Dermis microvascular lymphatic vessel endothelial cell (primary cell): Measurements from ENCODE around the gene CT47C1. TPM values are rescaled to one million over a fixed set of nuclear protein-coding genes. Genes with fewer than 3 reads are reported as not detected.
"Not testable (repeated sequence)": the region's sequence is repeated elsewhere in the genome, so short reads cannot be mapped to it uniquely, and the experiment has no call there.

Source experiments
- DNase-seq, 2 donors: peaks; one replicate each; pipeline versions ENCODE4 v3.0.0 to v3.0.0-alpha.2; 2010; ENCODE audit warnings: low read depth in 2 of 2
- total RNA-seq: library from RNA; depleted of rRNA; stranded (reverse); fragments of >200 nt; gene quantifications from 2 replicates; pipeline ENCODE4 v1.2.1, GENCODE V29; 2014

CT47C1 gene
- not detected in 2 replicates for total RNA-seq

DNA sequence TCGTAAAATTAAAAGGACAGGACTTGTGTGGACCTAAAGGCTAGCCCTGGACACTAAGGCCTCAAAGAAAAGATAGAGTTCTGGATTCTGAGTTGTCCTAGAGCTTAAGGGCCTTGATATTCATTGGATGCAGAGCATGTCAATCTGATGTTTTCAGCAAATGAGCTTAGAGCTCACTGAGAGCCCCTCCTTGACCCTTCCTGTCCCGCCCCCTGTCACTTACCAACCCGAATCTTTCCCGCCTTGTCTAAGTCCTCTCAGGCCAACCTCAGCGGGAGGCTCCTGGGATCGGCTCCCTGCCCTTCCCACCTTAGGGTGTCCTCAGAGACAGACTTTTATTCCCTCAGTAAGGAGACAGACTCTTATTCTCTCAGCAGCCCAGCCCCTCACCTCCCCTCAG, at the start of gene CT47C1:
Gene CT47C1 (plus strand): TSS at position 250 of the 400 bp plus-strand sequence. CDS start 233 bp downstream, outside the sequence.
- no peak for DNase-seq

DNA sequence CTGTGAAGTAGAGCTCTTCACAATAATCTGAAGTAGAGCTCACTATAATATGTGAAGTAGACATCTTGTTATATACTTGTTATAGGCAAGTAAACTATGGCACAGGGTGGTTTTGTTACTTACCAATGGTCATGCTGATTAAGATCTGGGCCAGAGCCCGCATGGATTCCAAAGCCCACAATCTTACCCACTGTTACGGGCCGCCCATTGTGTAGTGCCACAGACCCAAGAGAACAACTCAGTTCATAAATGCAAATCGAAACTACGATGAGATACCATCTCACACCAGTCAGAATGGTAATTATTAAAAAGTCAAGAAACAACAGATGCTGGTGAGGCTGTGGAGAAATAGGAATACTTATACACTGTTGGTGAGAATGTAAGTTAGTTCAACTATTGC, 46.9 kb upstream of the CT47C1 start:
- no peak for DNase-seq

DNA sequence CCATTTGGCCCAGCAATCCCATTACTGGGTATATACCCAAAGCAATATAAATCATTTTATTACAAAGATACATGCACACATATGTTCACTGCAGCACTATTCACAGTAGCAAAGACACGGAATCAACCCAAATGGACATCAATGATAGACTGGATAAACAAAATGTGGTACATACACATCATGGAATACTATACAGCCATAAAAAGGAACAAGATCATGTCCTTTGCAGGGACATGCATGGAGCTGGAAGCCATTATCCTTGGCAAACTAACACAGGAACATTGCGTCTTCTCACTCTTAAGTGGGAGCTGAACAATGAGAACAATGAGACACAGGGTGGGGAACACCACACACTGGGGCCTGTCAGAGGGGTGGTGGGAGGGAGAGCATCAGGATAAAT, 46.4 kb upstream of the CT47C1 start:
- DNase-seq = not testable (repeated sequence)

DNA sequence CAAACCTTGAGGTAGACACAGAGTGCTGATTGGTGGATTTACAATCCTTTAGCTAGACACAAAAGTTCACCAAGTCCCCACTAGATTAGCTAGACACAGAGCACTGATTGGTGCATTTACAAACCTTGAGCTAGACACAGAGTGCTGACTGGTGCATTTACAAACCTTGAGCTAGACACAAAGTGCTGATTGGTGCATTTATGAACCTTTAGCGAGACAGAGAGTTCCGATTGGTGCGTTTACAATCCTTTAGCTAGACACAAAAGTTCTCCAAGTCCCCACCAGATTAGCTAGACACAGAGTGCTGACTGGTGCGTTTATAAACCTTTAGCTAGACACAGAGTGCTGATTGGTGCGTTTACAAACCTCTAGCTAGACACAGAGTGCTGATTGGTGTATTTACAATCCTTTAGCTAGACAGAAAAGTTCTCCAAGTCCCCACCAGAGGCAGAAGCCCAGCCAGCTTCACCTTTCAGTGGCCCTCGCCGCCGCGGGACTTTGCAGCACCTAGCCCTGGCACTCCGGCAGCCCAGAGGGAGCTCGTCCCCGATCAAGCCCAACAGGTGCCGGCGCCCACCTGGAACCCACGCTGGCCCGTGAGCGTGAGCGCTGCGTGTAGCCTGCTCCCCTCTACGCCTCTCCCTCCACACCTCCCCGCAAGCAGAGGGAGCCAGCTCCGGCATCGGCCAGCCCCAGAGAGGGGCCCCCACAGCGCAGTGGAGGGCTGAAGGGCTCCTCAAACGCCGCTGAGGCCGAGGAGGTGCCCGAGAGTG, 44.6 kb upstream of the CT47C1 start:
- not testable (repeated sequence) for DNase-seq

DNA sequence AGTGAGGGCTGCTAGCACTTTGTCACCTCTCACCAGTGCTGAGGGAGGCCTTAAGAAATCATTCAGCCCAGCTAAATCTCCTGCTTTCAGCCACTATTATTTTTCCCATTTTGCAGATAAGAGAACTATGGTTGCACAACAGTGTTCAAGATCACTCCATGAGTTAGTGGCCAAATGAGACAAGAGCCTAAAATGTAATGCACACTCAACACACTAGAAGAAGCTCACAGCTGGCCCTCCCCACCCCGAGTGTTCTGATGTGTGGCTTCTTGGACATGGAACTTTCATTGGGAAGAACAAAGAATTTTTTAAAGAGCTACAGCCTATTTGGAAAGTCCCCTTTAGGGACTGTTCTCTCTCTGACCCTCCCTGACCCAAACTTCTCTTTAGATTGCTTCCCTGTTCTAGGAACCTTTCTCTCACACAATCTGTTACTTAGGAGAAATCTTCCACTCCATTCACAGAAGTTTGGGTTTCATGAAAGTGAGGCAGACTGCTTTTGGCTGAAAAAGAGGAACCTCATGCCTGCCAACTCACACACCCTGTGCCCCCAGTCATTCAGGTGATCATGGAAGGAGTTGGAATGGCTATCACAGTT, 44.0 kb upstream of the CT47C1 start:
- DNase-seq = no peak

DNA sequence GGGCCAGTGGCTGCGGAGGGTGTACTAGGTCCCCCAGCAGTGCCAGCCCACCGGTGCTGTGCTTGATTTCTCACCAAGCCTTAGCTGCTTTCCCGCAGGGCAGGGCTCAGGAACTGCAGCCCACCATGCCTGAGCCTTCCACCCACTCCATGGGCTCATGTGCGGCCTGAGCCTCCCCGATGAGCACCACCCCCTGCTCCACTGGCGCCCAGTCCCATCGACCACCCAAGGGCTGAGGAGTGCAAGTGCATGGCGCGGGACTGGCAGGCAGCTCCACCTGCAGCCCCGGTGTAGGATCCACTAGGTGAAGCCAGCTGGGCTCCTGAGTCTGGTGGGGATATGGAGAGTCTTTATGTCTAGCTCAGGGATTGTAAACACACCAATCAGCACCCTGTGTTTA, 43.1 kb upstream of the CT47C1 start:
- DNase-seq = not testable (repeated sequence)

DNA sequence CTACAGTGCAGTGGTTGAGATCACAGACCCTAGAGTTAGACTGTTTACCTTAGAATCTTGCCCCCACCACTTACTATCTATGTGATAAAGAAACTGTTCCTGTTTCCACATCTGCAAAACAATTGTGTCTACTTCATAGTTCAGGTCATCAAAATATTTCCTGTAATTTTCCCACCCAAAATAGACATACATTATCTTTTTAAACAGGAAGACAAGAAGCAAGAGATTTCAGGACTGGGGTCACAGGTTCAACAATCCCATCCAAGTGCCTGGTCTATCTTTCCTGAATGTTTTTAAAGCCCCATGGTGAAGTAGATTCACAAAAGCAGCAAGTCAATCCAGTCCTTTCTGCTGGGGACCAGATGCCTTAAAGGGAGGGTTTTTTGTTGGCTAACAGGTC, 41.8 kb upstream of the CT47C1 start:
- DNase-seq = peak; percentile 33 to 64

DNA sequence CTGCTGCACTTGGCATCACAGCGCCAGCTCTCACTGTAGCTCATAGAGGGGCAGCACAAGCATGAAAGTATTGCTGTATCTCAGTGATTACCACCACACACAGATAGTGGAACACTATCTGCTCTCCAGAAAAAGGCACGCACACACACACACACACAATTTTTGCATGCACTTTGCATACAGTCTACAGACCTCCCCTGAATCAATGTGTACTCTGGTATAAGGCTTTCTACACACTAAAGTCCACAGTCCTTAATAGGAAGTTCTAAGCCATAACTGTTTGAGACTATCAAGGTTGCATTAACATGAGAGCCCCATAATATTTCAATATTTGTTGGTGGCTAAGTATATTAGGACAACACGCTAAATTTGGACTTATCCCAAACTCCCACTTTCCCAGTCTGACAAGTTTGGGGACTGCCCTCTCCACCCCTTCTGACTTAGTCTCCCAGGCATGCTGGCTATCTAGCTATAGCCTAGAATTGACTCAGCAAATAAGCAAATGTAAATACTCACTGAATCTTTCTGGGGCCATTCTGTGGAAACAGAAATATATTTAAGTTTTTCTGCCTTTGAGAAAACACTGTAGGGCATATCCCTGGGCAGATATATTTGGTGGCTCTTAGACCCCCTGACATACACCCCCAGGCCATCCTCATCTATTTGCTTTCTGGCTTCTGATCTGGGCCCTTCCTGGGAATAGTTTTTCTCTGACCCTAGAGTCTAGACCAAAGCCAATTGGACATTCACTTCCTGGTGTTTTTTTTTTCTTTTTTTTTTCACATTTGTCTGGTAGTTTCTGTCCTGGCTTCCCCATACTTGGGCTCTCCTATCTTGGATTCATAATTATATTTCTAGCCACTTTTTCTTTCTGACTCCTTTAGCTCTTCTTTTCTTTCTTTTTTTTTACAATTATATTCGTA, 36.4 kb upstream of the CT47C1 start:
- DNase-seq = no peak

DNA sequence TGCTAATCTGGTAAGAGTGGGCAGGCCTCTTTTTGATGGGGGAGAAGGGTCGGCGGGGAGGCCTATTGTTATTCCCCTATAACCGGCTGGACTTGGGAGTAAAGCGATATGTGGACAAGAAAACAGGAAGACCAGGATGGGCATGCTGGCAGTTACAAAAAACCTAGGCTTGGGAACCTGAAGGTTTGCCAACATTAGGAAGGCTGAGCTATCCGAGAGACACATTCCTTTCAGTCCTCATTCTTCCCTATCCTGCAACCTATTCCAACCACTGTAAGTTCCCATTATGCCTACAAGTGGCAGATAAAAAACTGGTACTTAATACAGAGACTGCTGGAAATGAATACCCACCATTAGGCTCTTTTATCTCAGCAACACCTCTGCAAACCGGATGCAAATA, 32.4 kb upstream of the CT47C1 start:
- DNase-seq = peak in 1 of 2 donors; percentile 77

DNA sequence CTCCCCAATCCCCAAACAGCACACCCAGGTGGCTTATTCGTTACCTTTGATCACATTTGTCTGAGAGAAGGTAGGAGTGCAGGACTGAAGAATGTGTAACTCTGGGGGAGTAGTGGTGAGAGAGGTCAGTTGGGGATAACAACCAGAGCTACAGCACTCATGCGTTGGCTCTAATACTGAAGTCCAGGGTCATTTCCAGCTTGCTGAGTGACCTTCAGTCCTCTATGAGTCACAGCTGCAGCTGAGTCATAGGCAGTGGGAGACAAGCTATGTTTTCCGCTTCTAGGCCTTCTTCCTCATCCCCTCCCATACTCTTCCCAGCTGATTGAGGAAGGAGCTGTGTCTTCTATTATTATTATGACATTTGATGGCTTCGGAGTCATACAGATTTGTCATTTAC, 31.6 kb upstream of the CT47C1 start:
- peak; percentile 73 to 93 for DNase-seq

DNA sequence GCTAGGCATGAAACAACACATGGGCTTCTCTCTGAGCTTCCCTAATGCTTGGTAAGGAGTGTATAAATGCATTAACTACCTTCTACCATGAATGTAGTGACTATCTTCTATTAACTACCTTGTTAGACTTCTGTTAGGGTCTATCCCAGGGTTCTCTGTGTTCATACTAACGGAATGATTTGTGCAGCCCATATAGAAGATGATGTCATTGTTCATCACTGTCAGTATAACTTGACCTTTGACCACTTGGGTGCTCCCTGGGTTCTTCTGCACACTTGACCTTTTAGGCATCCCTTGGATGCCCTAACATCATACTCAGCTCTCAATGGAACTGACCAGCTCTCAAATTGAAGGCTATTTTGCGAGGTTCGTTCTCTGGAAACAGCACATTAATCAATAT, 30.8 kb upstream of the CT47C1 start:
- DNase-seq = no peak

DNA sequence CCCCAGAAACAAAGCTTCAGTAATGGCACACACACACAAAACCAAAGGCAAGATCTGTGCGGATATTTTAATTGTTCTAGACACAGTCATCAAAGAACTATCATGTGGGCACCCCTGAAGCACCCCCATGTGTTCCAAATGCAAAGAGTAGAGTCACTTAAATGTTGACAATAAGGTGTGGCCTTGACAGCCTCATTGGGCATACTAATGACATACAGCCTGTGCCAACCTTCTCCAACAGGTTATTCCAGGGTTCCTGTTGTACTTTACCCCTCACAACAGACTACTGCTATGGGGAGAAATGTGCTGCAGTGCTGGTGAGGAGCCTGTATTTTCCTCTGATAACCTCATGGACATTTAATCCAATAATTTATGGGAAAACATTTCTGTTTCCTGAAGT, 29.8 kb upstream of the CT47C1 start:
- no peak for DNase-seq

DNA sequence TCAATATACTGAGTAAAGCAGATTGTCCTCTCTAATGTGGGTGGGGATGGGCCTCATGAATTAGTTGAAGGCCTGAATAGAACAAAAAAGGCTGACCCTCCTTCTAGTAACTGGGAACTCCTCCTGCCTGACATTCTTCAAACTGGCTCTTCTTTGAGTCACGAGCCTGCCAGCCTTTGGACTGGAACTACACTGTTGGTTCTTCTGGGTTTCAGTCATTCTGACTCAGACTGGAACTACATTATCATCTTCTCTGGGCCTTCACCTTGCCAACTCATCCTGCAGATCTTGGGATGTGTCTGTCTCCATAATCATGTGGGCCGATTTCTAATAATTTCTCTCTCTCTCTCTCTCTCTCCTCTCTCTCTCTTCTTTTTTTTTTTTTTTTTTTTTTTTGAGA, 26.9 kb upstream of the CT47C1 start:
- no peak for DNase-seq

DNA sequence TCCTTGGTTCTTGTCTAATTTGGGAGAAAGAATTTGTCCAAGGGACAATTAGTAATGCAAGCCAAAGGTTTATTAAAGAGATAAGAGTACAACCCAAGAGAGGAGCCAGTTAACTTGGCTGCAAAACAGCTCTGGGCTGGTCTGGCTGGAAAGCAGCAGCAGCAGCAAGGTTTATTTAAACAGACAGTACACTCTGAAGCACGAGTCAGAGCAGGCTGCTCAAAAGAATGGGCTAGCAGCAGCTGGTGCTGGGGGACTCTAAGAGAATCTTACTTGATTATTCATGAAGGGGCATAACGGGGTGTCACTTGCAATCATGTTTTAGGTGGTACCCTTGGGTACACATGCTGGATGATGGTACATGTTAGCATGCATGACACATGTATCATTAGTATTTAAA, 17.1 kb upstream of the CT47C1 start:
- DNase-seq = no peak

DNA sequence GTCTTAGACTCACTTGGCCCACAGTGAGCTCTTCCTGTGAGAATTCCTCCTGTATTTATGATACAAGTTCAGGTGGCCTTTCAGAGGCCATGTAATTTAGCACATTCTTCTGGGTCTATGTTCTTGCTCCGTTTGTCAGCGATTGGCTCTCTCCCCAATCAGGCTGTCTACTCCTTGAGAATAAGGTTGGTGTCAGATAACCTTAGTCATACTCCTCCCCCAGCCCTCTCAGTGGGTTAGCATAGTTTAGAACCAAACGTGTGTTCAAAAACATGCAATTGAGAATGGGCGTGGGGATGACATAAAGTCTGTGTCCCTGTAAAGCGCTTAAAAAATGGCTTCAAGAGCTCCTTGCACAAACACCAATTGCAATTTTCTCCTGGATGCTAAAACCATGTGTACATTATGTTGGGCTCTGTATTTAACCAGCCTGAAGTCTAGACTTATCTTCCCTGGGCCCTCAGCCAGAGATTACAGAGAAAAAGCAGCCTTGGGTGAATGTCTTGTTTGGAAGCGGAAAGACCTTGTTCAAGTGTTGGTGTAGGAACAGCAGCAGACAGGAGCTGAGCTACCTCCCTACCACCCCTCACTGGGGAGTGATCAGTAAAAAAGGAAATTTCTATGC, 9.9 kb upstream of the CT47C1 start:
- no peak for DNase-seq

DNA sequence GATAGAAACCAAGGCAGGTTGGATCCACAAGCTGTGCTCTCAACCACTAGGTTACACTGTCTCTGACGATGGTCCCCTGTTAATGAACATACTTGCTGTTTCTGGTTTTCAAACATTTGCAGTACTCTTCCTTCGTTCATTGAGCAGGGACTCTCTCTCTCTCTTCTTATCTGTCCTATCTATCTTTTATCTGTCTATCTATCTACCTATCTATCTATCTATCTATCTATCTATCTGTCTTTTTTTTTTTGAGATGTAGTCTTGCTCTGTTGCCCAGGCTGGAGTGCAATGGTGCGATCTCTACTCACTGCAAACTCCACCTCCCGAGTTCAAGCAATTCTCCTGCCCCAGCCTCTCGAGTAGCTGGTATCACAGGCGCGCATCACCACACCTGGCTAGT, 9.4 kb upstream of the CT47C1 start:
- no peak for DNase-seq

DNA sequence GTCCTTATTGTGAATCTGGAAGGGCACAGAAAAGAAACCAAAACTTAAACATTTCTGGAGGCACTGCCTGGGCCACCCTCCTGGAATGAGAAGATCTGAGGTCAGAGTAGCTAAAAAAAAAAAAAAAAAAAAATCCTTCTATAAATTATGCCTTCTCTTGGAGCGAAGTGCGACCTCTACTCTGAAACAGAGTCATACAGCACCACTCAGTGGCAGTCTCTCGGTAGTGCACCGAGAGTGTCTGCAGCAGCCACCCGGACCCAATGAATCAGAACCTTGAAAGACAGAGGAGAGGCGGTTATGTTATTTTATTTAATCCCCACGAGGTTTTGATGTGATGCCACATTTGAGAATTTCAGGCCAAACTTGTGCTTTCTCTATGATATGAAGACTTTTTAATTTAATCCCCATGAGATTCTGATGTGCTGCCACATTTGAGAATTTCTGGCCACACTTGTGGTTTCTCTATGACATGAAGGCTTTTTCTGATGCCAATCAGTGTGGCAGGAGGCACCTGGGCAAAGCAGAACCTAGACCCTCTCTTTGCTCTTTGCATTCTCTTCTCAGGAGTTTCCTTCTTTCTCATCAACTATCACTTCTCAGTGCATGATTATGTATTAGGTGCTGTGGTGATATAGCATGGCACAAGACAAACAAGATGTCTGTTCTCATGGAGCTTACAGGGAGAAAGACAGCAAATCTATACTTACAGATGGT, 5.6 kb upstream of the CT47C1 start:
- DNase-seq = peak; percentile 35 to 61

DNA sequence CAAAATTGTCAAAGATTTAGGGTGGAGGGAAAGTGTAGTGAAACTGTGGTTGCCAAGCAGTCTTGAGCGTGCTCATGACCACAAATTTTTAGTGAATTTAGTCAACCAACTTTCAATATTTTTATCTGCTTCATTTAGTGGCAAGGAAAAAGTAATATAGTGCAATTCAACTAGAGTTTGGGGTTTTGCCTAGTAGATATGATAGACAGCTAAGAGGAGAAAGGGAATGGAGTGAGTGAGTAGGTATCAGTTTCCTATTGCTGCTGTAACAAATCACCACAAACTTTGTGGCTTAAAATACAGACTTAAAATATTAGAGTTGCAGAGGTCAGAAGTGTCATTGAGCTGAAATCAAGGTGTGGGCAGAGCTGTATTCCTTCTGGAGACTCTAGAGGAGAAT, 3.7 kb upstream of the CT47C1 start:
- DNase-seq = no peak

DNA sequence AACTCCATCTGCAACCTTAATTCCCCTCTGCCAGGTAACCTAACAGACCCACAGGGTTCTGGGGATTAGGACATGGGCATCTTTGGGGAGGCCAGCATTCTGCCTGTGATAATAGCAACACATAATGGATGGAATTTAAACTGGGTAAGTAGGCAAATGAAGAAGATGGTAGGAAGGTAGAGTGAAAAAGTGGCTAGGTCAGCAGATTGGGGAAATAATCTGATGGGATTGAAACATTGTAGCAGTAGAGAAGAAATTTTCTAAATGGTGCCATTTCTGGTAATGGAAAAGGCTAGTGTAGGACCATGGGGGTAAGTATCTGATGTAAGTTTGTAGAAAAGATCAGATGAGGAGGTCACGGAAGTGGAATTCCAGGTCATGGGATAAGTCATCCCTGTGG, 3.0 kb upstream of the CT47C1 start:
- no peak for DNase-seq

DNA sequence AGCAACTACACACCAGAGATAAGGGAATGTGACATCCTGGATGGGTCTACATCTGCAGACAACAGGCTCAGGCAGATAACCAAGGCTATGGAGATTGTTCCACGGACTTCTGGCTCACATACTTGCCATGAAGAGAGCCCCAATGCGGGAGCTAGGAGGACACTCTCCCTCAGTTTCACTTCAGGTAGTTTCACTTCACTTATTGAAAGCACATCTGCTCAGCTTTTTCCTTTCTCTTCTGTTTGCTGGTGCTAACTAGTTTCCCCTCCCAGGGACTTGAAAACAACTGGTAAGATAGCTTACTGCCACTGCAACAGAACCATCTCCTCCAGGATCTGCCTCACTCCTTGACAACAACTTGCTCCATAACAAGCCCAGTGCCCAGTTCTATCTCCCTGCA, 1.4 kb upstream of the CT47C1 start:
- DNase-seq = no peak
